ENCODE measurements around the gene FRMPD2.
"Not testable (repeated sequence)": the region's sequence is repeated elsewhere in the genome, so short reads cannot be mapped to it uniquely, and the experiment has no call there.

The FRMPD2 gene

DNA sequence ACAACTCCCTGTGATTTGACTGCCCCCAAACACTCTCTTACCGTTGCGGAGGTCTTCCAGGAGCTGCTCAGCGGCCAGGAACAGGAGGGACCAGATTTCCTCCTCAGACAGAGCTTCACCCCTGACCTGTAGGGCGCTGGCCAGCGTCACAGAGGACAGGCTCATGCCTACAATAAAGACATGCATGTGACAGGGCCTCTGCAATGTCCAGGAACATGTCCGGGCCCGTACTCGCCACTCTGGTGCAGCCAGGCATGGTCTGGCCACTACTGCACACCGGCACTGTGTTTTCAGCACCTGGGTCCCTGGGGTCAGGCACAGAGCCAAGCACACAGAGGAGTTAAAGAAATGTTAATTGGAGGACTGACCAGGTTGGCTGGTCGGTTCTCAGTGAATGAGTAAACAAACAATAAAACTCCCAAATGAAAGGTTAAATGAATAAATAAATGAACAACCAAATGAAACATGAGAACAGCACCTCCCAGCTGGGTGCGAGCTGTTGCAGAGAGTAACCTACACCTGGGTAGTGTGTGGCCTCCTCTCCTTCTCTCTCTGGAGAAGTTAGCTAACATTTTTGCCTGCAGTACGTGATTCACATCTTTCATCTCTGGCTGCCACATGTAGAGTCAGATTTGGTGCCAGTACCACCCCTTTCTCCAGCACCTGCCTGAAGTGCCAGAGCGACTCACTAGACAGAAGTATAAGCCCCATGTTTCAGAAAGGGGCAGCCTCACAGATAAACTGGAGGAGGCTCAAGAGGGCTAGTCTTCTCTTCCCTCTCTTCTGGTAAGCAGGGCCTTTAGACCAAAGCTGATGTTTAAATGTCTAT lies 22.8 kb downstream of the FRMPD2 start:
- no peak for DNase-seq

DNA sequence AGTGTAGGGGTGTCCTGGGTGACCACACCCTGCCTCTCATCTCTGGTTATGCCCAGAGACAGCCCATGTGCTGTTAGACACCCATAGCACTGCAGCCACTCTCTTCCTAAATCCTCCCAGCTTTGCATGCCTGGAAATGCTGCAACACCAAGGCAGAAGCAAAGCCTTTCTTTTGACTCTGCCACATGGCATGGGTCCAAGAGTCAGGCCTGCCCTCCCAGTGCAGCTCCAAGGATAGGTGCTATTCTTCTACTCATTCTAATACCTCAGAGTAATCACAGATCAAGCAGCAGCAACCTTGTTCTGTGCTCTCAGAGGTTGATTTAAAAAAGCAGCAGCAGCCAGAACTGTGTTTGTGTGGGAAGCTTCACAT lies 23.4 kb downstream of the FRMPD2 start:
- no peak for DNase-seq

DNA sequence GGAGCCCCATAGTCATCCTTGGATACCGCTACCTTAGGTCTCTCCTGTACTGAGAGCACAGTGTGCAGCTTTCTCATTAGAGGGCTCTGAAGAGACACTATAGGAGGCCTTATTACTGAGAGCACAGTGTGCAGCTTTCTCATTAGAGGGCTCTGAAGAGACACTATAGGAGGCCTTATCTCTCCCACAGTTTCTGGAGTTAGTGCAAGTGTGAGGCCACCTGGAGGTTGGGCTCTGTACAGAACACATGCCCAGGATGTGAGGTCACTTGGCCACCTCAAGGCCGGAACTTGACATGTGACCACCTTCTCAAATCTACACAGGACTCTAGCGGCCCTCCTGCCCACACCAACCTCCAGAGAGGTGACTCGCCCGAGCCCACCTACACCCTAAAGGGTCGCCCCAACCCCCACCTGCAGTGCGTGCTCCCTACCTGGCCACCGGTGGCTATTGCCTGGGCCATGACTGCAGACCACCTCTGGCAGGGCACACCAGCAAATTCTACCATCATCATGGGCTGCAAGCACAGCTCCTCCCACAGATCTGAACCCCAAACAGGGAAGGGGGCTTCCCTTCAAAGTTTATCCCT lies 24.6 kb downstream of the FRMPD2 start:
- DNase-seq: no peak

DNA sequence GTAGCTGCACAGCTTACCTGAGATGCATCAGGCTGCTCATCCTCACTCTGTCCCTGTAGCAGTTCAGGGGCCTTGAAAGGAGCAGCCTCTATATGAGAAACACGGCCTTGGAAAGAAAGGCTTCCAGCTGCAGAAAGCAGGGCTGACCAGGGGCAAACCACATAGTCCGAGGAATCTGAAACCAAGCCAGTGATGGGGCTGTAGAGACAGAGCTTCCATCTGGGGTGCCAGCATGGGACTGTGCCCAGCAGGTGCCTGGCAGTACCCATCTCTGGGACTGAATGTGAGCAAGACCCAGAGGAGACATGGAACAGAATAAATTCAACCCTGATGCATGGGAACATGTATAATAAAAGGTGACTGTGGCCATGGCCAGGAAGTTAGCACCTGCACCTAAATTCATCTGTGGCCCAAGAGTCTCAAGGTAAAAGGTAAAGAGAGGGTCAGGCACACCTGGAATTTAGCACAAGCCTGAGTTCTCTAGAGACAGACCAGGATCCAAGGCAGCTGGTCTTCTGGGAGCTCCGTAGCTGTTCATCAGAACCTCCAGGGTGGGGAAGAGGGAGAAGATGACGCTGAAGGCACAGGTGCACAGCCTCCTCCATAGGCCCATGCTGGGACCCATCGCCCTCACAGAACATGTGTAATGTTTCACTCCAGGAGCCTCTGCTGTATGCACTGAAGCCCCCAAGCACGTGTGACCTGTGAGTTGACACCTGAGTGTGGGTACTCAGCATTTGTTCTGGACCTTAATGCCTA lies 25.3 kb downstream of the FRMPD2 start:
- no peak for DNase-seq

DNA sequence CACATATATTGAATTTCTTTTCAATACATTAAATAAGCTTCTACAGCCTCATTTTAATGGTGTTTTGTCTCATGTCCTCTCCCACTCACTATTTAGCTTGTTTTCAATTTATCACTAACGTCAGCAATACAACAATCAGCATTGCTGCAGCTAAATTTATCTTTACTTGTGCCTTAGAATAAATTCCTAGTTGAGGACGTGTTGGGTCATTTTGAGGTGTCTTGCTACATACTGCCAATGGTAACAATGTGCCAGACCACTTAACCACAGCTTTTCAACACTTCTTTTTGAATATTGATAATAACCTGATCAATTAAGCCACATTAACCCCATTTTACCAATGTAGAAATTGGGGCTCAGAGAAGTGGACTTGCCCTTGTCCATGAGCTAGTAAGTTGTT lies 26.0 kb downstream of the FRMPD2 start:
- DNase-seq: no peak

DNA sequence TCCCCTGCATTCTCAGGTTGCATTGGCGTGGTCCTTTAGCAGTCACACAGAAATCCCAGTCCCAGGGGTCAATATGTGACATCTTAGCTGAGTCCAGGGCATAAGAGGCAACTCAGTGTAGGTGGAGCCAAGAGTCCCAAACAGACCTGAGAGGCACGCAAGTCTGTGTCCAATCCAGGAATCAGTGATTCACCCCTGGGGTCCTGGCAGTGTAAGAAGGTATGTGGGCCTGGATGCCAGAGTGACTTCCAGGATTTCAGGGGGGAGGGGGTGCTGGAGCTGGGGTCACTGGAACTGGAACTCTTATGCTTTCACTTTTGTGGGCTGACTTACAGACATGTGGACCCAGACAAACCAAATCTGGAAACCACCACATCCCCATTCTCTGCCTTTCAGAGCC lies 26.8 kb downstream of the FRMPD2 start:
- no peak for DNase-seq

DNA sequence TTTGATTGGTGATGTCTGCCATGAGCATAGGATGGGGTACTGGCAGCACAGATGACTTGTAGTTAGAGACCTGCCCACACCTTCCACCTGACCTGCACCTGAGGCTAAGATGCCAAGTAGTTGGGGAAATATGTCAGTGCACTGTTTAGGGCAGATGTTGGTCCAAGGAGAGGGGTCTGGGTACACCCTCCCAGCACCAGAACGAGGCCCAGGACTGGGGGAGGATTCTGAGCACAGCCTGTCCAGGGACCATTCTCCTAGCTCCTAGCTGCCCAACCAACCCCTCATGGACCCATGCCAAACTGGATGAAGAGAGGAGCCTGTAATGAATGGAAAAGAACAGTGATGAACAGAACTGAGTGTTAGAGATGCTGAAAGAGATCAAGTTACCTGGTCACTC lies 28.0 kb downstream of the FRMPD2 start:
- DNase-seq: no peak

DNA sequence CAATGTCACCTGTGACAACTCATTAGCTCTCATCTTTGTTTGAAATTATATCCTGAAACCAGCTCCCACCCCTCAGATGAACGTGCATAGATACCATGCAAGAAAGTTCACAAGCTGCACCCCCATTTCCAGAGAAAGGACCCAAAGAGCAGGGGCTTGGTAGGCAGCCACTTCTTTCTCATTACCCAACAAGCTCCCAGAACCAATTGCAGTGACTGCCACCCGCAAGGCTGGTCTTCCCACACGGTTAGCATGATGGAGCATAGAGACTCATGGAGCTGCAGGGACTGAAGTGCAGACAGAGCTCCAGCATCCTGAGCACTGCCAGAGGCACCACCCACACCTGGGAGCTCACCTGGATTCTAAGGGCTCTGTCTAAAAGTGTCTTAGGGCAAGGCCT lies 28.5 kb downstream of the FRMPD2 start:
- DNase-seq: no peak

DNA sequence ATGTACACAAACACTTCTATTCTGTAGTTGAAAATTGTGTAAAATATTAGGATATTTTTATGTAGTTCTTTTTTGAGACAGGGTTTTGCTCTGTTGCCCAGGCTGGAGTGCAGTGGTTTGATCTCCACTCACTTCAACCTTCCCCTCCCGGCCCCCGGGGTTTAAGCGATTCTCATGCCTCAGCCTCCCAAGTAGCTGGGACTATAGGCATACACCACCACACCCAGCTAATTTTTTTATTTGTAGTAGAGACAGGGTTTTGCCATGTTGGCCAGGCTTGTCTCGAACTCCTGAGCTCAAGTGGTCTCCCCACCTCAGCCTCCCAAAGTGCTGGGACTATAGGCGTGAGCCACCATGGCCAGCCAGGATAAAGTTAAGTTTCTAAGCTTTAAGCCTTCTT lies 30.6 kb downstream of the FRMPD2 start:
- not testable (repeated sequence) for DNase-seq

DNA sequence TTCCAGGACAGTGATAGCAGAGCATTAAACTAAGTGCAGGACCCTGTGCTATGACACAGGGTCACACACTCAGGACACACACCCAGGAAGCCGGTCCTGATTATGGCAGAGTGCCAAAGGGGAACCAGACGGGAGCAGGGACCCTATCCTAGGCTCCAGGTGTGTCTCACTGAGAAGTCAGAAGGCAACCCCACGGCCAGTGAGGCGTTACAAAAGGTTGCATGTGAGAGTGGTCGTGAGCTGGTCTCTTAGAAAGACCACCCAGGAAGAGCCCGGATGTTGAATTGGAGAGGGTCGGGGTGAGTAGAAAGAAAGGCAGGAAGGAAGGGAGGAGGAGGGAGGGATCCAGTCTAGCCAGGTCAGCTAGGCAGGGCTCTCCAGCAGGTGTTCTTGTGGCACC lies 31.0 kb downstream of the FRMPD2 start:
- DNase-seq: no peak

DNA sequence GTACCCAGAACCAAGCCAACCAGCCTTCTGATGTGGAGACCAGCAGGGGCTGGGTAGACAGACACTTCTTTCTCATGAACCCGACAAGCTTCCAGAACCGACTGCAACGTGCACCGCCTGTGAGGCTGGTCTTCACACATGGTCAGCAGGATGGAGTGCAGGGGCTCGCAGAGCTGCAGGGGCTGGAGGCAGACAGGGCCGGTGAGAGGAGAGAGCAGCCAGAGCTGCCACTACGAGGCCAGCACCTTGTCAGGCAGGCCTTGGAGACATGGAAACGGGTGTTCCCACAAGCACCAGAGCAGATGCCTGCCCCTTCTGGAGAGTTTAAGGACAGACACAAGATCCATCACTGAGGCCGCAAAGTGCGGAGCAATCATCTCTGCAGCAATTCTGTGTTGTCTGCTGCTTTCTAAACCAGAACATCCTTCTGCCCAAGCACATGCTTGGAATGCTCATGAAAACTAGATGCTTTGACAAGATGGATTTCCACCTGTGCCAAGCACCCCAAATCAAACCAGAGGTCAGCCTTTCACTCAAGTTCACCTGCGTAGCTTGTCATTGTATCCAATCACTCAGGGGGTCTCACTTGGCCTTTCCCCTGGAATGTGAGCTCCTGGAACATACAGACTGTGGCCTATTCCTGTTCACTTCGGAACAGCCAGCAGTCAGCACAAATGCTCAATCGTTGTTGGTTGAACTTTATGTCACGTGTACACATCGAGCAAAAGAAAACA lies 32.2 kb downstream of the FRMPD2 start:
- DNase-seq: no peak

DNA sequence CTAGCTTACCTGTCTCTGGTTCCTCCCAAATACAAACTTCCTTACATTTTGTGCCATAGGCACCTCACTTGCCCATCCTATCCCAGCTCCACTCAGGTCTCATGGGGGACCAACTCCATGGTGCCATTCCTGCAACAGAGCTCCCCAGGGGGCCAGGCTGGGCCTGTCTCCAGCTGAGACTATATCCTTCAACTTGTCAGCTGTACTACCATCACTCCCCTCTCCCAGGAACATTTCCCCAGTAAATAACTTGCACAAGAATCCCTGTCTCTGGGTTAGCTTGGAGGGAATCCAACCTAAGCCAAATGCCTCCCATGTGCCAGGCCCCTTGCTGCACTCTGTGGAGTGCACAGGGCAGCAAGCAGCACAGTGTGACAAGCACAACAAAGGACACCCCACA lies 33.2 kb downstream of the FRMPD2 start:
- no peak for DNase-seq

DNA sequence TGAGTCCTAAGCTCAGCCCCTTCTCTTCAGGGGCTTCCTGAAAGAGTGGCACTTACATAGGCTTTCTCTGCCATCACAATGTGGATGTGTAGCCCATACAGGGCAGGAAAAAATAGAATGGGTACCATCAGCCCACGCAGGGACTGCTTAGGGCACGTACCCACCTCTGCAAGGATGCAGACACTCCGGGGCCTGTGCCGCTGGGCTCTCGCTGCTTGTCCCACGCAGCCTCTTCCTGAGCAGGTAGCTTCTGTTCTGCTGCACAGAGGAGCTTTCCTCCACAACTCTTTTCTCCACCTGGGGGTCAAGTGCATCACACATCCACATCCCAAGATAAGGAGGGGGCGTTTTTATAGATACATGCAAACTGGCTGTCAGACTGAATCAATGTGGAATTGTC lies 34.3 kb downstream of the FRMPD2 start:
- no peak for DNase-seq

DNA sequence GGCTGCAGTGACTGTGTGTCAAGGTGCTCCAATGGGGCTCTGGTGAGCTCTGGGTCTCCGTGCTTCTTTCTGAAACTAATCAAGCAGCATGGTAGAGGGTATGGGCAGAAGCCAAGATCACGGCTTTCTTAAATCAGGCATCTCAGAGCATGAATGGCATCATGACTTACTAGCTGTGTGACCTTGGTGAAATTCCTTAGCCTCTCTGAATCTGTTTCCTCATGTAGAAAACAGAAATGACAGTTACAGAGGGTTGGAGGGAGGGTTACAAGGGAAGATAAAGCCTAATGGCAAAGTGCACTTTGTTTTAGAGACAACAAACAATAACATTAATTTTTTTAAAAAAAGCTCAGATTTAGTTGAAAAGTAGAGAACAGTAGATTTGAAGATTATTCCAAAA lies 34.9 kb downstream of the FRMPD2 start:
- no peak for DNase-seq

DNA sequence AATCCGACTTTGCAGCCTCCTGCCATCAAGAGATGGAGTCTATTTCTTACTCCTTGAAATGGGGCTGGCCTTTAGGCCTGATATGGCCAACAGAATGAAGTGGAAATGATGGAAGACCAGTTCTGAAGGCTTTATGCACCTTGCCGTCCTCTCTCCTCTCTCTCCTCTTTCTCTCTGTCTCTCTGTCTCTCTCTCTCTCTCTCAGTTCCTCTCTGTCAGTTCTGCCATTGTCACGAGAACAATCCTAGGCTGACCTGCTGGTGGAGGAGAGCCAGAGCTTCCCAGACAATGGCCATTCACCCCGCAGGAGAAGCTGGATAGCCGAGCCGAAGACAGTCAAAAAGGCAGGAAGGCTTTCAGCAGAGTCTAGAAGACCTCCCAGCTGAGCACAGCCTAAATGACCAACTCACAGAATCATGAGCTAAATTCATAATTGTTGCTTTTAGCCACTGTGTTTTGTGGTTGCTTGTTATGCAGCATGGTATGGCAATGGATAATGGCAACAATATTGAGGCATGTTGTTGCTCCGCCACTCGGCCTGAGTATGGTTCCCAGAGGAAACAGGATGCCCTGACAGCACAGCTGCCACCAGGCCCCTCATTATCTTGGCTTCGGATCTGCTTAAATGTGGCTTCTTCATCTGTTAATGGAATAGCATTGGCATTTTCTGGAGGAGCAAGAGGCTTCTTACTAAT lies 35.5 kb downstream of the FRMPD2 start:
- no peak for DNase-seq

DNA sequence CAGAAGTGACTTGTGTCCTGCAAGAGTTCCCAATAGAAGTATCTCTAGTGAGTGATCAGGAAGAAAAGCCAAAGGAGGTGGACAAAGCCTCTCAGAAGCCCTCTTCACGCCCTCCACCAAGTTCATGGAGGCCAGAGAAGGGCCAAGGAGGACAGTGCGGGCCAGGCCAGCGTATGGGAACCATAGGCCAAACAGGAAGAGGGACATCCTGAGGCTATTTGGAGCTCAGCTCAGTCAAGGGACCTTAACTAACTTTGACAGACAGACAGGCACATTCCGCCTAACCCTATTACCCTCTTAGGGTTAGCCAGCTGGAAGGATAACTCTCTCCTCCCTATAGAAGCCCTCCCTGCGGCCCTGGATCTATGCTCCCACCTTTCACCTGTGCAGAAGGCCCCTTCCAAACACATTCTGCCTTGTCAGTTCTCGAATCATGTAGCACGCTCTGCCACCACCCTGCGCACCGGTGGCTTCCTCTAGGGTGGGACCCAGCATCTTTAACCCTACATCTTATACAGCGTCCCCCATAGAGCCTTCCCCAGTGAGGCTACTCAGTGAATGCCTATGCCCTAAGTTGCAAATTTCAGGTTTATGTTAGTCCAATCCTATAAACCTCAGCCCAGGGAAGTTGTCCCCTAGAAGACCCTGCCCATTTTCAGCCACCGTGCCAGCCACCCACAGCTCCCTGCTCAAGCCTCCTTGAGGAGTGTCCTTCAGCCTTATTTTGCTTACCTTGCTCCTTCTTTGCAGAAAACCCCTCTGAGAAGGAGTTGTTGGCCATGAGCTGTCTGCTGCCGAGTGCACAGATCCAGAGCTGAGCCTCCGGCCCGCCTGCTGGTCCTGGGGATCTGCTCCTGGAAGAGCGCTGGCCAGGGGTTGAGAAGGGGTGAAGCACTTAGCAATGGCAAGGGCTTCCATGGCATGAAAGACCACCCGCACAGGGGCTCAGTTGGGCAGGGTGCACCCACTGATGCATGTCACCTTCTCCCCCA lies 36.9 kb downstream of the FRMPD2 start:
- no peak for DNase-seq

DNA sequence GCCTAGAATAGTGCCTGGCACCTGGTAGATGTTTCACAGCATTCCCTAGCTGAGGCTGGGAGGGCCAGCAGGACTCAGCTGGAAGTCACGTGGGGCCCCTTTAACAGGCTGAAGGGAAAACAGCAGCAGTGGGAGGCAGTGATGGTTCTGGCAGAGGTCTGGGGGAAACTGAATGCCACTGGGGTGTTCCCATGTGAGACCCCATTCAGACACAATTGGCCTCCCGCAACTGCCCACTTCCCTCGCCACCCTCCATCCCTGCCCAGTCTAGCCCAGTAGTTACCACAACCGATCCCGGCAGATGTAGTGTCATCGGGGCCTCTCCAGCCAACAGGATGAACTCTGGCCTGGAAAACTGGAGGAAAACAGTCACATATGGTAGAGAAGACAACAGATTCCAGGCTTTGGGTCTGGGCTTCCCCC lies 38.3 kb downstream of the FRMPD2 start:
- DNase-seq: no peak

DNA sequence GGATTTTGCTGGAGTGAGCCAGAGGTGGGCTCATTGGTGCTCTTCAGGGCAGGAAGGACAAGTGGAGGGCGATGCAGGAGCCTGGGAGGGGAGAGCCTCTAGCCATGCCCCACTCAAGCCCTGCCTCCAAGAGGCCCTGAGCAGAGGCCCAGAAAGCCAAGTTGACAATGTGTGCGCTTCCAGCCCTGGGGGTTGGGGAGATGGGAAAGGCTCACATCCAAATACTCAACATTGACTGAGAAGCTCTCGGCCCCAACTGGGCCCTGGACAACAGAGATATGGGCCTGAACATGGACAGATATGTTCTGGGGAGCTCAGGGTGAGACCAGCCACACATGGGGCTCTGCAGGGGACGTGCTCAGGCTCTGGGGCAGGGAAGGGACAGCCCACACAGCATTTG lies 39.0 kb downstream of the FRMPD2 start:
- DNase-seq: no peak

DNA sequence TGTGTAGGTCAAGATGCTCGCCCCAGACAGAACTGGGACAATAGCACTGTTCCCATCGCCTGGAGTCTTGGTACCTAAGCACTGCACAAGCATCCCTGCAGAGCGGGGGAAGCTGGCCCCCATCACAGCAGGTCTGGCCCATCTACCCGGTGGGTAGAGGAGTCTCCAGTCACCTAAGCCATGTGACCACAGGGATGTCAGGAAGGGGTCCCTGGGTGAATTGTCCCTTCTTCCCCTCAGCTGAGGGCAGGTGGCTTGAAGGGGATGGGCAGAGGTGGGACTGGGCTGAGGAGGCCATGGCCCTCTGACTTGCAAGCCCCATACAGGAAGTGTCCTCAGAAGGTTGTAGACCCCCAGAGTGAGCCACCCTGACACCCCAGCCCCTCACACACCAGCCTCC lies 39.7 kb downstream of the FRMPD2 start:
- DNase-seq: no peak

DNA sequence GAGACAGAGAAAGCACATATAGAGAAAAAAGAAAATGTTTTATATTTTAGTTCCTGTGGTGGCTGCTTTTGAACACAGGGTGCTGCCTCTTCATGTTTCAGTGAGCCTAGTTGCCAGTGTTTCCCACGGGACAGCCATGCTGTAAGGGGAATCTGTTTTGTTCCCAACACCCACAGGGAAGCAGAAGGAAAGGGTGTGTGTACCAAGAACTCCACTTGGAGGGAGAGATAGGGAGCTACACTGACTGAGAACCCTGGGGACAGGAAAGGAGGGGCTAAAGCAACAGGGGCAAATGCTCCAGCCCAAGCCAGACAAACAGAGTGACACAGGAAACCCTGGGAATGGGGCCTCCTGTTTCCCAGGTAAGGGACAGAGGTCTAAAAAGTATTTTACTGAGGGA lies 40.2 kb downstream of the FRMPD2 start:
- DNase-seq: no peak

DNA sequence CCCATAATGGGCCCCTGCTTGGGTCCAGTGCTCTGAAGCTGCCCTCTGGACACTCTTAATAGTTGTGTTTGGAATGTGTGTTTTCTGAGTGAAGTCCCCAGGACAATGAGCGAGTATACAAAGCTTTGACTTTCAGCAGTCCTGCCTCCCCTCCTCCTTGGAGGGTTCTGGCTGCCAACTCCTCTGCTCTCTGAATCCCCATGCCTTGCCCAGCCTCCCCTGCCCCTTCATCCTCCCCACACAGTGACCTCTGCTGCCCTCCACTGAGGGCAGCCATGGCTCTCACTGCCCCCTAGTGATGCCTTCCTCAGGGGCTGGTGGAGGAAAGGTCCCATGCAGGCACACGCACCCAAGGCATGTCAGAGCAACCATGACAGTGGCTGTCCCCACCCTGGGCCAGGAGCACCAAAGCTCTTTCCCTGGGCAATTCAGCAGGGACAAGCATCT lies 40.9 kb downstream of the FRMPD2 start:
- DNase-seq: no peak
